HG03378 (cell line): ENCODE measurements around the gene RTP2.
"Not testable (repeated sequence)": the region's sequence is repeated elsewhere in the genome, so short reads cannot be mapped to it uniquely, and the experiment has no call there.

Experiments used
- ATAC-seq: cut with Tn5 transposase; IDR thresholded peaks from one replicate; pipeline ENCODE4 v1.9.1; 2021; ENCODE audit warnings: mild to moderate bottlenecking, moderate library complexity; ENCODE audit not compliant: unreplicated experiment

RTP2 gene

DNA sequence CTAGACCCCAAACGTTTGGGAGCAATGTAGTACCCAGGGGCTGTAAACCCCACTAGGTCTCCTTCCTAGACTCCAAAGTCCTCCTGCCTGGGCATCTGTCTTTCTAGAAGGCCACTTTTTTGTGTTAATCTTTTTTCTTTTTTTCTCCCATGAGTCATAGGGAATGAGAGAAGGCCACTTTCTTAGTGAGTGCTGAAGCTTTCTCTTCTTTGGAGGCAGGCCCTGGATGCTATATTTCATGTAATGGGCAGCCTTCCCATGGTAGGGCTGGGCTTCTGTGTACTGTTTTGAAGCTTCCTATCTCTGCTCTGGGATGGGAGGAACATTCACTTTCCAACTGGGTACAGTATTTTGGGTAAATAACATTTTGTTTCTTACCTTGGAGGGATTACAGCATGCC, 15.2 kb upstream of the RTP2 start:
- no peak for ATAC-seq

DNA sequence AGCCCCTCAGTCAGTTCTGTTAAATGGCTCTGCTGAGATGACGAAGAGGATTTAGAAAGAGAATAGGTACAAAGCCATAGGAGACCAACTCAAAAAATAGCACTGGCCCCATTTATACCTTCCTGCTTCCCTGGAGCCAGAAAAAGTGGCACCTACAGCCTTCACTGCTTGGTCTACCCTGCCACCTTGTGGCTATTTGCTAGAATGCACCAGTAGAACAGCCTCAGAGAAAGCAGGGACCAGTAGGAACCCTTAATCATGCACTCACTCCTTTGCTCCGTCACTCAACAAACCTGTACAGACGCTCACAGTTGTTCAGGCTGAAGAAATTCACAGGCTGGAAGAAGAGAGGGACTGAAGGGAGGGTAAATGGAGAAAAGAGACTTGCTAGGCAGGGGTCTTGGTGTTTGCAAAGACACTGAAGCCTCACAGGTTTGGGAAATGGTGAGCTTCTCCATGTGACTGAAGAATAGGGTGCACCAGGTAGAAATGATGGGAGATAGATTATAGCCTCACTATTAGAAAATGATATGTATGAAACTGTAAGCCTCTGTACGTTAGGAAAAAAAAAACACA, 12.1 kb upstream of the RTP2 start:
- ATAC-seq: peak; percentile 86

DNA sequence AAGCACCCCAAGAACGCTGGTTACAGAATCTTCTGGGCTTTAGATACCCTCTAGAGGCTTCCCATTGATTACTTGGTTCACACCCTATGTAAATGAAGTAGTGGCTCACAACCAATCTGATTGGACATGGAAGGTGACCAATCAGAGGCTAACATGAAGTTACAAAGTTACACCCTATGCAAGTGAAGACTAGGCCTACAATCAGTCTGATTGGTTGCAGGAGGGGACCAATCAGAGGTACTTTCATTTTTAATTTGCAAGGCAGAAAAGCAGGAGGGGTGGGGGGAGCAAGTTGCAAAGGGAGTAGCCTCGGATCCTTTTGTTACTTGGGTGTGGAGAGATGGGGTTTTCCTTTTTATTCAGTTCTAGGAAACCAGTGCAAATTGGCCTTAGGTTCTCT, 11.1 kb upstream of the RTP2 start:
- ATAC-seq: no peak

DNA sequence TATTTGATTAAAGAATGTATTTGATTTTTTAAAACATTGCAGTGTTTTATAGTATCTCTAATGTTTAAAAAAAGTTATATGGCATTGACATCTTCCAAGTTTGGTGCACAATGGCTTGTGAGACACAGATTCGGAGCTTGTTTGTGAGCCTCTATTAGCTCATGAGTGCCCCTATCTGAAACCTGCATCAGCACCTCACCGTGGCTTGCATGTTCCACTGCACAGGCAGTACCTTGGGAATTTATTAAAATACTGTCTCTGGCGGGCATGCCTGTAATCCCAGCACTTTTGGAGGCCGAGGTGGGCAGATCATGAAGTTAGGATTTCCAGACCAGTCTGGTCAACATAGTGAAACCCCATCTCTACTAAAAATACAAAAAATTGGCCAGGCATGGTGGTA, 6.8 kb upstream of the RTP2 start:
- no peak for ATAC-seq

DNA sequence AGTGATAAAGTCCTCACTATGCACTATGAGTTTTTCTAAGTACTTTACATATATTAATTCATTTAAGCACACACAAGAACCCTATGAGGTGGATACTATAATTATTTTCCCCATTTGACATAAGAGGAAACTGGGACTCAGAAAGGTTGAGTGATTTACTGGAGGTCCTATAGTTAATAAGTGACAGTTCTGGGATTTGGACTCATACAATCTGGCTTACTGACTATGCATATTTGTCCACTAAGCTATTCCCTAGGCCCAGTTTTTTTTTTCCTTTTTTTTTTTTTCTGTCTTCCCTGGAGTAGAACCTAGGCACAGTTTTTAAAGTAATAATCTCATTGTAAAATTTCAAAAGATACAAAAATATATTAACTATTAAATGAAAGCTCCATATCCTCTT, 6.3 kb upstream of the RTP2 start:
- no peak for ATAC-seq

DNA sequence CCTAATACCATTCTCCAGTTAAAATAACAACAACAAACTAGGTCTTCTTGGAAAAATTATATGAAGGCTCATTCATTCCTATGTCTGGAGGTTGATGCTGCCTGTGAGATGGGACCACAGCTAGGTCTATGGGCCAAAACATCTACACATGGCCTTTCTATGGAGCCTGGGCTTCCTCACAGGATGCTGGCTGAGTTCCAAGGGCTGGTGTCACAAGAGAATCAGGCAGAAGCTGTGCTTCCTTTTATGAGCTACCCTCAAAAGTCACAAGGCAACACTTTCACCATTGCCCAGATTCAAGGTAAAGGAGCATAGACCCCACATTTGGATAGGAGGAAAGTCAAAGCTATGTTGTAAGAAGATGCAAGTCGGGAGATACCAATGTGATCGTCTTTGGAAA, 4.6 kb upstream of the RTP2 start:
- ATAC-seq: no peak

DNA sequence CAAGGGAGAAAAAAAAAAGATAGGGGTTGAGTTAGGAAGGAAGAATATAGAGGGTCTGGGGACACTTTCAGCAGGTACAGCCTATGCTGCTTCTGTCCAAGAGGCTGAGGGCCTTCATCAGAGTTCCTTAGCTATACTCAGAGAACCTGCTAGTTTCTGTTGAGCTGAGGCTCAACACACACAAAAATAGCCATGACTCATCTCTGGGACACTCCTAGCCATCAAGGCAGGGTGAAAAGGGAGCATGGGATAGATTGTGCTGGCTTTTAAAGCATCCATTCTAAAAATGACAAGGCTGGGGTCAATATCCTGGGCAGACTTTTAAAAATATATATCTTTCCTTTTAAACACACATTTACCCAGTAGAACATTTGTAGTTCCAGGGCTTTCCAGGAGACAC, 2.8 kb upstream of the RTP2 start:
- no peak for ATAC-seq

DNA sequence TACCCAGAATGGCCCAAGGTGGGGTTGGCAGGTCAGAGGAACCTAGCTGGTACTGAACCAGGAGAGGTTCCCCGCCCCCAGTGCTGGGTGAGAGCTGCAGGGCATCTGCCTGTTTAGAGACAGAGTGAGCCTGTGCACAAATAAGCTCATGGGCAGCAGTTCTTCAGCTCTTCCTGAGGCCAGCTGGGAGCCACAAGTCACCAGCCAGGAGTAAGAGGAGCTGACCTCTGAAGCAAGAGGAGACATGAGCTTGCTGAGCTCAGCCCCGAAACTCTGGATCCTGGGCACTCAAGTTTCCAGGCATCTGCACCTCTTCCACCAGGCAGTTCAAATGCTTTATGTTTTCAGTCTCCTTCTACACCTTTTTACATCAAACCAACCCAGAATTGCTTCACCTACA, 2.1 kb downstream of the RTP2 start:
- no peak for ATAC-seq

DNA sequence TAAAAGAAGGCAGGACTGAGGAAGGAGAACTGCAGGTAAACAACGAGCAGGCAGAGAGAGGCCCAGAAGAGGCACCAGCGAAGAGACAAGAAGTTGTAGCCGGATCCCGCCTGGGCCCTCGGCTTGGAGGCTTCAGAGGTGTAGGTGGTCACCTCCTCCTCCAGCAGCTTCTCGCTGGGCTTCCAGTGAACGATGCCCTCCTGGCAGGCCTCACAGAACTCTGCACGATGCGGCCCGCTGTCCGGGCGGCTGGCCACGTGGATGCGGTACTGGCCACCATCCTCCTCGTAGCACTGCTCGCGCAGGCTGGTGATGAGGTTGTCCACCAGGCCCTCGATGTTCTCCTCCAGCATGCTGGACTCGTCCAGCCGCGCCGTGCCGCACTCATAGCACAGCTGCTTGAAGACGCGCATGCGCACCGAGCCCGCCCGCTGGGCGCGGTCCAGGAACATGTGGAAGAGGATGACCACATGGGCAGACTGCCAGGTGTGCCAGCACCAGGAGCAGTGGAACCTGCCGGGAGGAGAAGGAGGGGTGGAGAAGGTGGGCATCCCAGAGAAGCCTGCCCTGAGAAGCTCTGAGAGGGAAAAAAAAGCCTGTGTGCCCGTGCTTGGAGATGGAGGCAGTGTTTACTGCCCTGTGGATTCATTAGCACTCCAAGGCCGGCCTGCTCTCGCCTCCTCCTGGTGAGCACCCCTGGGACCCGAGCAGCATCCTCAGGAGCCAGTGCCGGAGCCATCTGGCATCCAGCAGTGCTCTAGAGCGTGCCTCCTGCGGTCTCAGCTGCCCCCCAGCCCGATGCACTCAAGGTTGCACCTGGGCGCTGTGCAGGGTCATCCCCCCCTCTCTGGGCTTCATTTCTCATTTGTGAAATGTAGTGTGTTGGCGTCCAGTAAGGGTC, 3.6 kb downstream of the RTP2 start:
- ATAC-seq: no peak

DNA sequence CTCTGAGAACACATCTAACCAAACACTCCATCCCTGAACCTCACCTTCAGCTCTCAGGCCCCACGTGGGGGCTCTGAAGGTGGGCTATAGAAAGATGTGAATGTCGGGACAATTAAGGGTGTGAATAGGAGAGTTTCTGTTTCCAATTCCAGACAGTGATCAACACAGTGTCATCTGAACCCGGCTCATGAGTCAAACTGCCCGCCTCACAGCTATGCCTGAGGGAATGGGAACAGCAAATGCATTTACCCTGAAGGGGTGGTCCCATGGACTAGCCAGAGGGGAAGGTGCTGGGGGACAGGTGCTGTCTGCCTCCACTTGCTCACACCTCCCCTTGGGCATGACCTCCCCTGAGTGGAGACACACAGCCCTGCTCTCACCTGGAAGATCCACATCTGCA, 6.3 kb downstream of the RTP2 start:
- no peak for ATAC-seq

DNA sequence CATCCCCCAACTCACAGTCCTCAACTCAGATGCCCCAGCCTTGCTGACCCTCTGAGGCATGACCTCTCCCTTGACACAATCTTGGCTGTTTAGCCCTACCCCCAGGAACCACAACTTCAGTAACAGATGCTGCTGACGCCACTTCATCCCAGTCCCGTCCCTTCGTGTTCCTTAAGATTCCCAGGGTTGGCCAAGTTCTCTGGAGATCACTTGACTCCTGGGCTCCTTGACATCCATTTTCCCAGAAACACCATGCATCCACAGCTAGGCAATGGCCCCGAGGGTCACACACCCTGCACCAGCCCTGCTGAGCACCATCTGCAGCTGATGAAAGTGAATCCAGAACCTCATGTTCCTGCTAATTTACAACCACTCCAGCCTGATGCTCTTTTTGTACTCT, 6.9 kb downstream of the RTP2 start:
- ATAC-seq: no peak

DNA sequence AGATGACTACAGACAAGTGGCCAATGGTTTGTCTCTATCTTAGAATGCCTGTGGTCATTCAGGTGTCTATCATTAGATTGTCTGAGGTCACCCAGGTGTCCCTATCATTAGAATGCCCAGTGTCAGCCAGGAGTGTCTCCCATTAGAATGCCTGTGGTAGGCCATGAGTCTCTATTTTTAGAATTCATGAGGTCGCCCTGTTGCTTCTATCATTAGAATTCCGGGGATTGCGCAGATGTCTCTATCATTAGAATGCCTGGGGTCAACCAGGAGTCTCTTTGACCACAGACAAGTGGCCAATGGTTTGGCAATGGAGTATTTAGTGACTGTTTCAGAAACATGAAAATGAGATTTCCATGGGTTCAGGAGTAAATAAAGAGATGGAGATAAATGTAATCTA, 7.6 kb downstream of the RTP2 start:
- ATAC-seq: no peak

DNA sequence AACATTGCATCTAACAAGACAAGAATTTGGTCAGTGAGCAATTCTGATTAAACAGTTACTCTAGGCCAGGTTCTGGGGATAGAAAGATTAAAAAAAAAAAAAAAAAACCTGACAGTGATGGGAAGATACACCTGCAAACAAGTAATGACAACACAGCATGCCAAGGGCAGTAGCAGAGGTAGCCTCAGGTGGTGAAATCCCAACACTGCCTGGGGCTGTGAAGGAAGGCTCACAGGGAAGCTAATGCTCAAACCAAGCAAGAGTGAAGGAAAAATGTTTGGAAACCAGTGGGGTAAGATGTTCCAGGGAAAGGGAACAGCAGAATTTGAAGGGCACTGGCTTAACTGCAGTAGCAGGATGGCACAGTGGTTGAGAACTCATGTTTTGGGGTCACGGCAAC, 8.9 kb downstream of the RTP2 start:
- no peak for ATAC-seq

DNA sequence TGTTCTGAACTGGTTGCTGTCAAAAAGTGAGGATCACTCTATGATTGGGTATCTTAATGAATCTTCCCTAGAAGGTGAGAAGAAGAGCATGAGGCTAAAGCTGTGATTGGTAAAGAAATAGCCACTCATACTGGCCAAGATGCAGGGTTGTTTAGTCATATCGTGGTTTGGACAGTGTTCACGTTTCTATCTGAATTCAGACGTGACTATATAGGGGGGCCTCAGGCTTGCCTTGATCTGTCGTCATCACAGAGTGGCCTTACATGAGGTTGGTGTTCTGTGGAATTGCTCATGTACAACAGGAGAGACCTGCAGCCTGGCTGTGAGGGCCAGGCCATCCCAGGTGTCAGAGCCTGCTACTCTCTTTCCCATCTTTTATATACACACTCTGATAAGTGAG, 12.4 kb downstream of the RTP2 start:
- ATAC-seq: no peak

DNA sequence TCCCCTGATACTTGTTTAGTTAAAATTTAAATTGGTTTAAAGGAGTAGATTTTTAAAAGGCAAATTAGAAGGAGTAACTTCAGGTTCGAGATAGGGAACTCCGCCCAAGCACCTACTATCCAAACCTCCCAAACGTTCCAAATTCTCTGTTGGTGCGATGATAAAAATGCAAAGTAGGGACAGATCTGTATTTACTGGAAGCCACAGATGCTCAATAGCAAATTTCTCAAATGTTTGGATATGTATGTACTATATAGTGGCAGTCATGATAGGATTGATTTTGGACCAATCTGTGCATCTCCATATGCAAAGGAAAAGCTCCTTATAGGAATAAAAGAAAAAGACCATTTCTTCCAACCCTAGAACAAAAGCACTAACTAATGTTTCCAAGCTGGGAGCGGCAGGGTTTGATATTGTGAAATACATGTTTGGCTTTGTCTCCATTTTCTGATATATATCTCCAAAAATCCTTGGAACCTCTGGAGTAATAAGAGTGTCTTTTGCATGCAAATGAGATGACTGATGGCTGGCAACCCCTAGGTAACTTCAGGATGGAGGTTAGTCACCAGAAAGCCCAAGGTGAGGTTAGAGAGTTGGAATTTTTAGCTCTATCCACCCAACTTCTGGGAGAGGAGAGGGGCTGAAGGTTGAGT, 15.6 kb downstream of the RTP2 start:
- ATAC-seq: no peak

DNA sequence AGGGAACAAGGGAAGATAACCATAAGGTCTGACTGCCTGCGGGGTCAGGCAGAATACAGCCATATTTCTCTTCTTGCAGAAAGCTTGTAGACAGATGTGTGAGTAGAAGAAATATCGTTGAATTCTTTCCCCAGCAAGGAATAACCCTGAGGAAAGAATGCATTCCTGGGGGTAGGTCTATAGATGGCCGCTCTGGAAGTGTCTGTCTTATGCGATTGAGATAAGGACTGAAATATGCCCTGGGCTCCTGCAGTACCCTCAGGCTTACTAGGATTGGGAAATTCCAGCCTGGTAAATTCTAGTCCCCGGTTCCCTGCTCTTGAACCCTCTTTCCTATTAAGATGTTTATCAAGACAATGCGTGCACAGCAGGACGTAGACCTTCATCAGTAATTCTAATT, 16.4 kb downstream of the RTP2 start:
- ATAC-seq: no peak

DNA sequence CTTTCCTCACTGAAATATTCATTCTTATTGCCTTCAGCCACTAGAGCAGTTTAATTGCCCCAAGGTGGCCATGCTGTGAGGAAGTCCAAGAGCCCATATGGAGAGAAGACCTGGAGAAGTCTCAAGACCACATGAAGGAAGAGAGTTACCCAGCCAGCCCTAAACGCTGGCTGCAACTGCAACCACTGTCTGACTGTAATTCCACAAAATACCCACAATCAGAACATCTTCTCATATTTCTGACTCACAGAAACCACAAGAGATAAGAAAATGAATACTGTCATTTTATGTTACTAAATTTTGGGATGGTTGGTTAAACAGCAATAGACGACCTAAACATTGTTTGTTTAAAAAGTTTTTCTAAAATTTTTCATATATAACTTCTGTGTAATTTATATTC, 17.5 kb downstream of the RTP2 start:
- no peak for ATAC-seq

DNA sequence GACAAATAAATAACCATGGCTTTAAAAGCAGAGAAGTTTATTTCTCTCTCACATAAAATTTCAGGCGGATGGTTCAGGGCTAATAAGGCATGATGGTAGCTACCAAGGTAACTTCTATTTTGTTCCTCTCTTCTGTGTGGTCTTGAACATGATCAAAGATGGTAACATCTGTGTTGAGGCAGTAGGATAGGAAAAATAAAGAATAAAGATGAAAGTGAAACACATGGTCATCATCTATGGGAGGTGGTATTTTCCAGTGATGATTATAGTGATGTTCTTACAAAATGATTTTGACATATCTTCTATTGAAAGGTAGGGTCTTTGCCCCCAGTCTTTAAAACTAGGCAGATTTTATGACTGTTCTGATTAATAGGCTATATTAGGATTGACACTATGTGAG, 17.9 kb downstream of the RTP2 start:
- ATAC-seq: no peak

DNA sequence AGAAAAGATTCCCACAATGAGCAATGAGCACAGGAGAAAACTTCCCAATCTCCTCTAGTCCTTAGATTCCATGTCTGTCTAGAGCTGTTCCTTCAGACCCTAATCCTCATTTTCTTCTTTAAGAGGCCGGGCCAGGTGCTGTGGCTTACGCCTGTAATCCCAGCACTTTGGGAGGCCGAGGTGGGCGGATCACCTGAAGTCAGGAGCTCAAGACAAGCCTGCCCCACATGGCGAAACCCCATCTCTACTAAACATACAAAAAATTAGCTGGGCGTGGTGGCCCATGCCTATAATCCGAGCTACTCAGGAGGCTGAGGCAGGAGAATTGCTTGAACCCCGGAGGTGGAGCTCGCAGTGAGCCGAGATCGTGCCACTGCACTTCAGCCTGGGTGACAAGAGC, 20.6 kb downstream of the RTP2 start:
- not testable (repeated sequence) for ATAC-seq

DNA sequence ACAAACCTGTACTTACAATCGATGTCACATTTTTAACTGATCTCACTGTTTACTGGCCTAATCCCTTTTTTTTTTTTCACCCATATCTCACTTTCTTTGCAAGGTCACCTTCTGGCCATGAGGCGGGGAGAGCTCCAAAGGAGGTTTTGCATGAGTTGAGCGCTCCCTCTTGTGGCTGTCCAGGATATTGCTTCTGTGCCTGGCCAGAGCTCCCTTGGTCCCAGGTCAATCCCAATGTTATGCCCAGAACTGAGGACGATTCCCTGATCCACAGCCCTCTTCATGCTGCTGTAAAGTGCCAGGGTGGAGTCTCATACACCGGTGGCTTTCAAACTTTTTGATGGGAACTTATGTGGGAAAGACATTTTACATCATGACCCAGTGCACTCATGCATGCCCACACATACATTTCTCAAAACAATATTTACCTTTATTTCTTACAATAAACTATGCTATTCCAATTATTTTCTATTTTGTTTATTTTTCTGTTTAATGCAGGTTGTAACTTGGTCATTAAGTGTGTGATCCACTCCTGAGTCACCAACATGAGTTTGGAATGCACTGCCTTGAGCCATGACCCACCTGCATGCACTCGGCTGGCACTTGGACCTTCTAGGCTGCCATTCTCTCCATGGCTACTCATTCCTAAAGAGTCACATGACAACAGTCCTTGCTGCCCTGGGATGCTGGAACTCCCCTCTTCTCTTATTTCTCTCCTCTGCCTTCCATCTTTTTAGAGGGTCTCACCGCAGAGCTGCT, 22.5 kb downstream of the RTP2 start:
- ATAC-seq: no peak

DNA sequence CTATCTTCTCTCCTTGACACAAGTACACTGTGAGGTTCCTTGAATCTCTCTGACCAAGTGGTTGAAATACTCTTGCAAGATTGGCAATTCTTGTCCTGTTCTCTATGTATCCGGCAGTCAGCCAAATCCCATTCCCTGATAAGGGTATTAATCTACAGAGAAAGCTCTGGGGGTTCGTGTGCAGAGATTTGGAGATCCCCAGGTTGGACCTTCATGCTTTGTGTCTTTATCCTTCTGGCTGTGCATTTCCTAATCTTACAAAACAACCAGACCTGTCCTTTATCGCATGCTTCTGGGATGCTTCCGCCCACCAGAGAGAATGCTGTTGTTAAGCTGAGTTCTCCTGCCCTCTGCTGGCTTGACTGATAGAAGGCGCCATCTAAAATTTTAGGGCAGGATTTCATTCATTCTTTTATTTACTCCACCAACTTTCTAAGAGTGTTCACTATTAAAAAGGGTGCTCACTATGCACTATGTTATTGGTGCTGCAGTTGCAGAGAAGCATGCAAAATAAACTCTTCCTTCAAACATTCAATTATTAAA, 23.6 kb downstream of the RTP2 start:
- ATAC-seq: no peak
